GM23338 (cell line): Measurements from ENCODE around the gene TBPL1.
"Not testable (repeated sequence)": the region's sequence is repeated elsewhere in the genome, so short reads cannot be mapped to it uniquely, and the experiment has no call there.

Experiments
- CTCF ChIP-seq, 2 experiments: fragments of 200-600 bp in 1 of 2; sonication (generic) in 1 of 2; conservative IDR thresholded peaks; 2 replicates each; pipeline versions ENCODE4 v1.5.1 to v1.6.1; 2016 to 2017; ENCODE audit warnings: antibody characterized with exemption in 2 of 2, low read depth in 2 of 2, mild to moderate bottlenecking in 2 of 2, moderate library complexity in 1 of 2
- EZH2 ChIP-seq: fragments of 200-600 bp; sonication (generic); IDR thresholded peaks from one replicate; pipeline ENCODE4 v1.8.0; 2017; ENCODE audit warnings: antibody characterized with exemption, mild to moderate bottlenecking, low read depth; ENCODE audit not compliant: unreplicated experiment
- POLR2AphosphoS5 ChIP-seq: IDR thresholded peaks from 2 replicates; pipeline ENCODE4 v1.6.1; 2016; ENCODE audit warnings: antibody characterized with exemption, low read depth

- not testable (repeated sequence) for TF ChIP-seq CTCF (conservative IDR thresholded peaks at IDR 0.05; ENCODE audit: low read depth in 2 of 2); POLR2AphosphoS5; EZH2
These were observed 14.8 kb downstream of the TBPL1 start for GRCh38 chr6:133967835-133968234.
